Thyroid gland (tissue), 4 donors: ENCODE data around the gene CTLA4.

Experiments
- CTCF ChIP-seq, 6 experiments: fragments of 200-600 bp in 3 of 6; fragments of 450-650 bp in 3 of 6; sonication (generic) in 3 of 6; IDR thresholded peaks; one replicate each; pipeline ENCODE4 v1.5.1; 2016 to 2019; ENCODE audit warnings: antibody characterized with exemption in 6 of 6, mild to moderate bottlenecking in 2 of 6, inconsistent platforms in 1 of 6, moderate library complexity in 1 of 6
- POLR2A ChIP-seq, 2 donors: fragments of 450-650 bp; IDR thresholded peaks; one replicate each; pipeline ENCODE4 v1.6.1; 2017; ENCODE audit warnings: antibody characterized with exemption in 2 of 2, mild to moderate bottlenecking in 2 of 2, moderate library complexity in 1 of 2

DNA sequence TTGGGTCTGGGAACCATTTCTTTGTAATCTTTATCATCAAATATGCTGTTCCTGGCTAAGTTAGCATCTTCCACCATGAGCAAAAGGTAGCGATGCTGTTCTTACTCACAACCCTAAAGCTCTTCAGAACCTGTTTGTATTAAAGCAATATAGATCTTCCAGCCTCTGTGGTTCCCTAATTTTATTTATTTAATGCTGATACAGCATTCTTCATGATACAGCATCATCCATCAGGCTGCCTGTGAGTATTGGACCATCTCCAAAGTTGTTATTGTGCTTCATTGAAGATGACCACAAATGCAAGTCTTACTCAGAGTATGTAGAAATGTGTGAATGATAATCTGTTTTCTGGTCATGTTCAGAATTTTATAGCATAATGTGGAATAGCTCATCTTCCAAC, 40.9 kb upstream of the CTLA4 start:
- TF ChIP-seq CTCF (IDR thresholded peaks at IDR 0.05) (no peak), POLR2A (IDR thresholded peaks at IDR 0.05) (no peak)
